GM21447 (cell line): ENCODE results near the gene HECW1.
"Not testable (repeated sequence)": the region's sequence is repeated elsewhere in the genome, so short reads cannot be mapped to it uniquely, and the experiment has no call there.

ENCODE experiments used
- ATAC-seq: cut with Tn5 transposase; IDR thresholded peaks from one replicate; pipeline ENCODE4 v1.9.1; 2021; ENCODE audit not compliant: unreplicated experiment

Gene HECW1

DNA sequence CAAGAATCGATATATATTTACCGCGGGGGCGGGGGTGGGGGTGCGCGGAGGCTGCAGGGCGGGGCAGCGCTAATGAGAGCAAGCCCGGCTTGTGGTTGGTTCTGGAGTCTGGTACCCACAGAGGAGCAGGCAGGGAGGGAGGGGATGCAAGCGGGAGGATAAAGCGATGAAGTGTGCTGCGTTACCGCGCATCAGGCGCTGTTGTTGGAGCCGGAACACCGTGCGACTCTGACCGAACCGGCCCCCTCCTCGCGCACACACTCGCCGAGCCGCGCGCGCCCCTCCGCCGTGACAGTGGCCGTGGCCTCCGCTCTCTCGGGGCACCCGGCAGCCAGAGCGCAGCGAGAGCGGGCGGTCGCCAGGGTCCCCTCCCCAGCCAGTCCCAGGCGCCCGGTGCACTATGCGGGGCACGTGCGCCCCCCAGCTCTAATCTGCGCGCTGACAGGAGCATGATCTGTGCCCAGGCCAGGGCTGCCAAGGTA, at the start of gene HECW1:
TSS of gene HECW1 (plus strand) at position 189 of the 482 bp plus-strand sequence. CDS start 131,259 bp downstream, outside the sequence.
- no peak for ATAC-seq

DNA sequence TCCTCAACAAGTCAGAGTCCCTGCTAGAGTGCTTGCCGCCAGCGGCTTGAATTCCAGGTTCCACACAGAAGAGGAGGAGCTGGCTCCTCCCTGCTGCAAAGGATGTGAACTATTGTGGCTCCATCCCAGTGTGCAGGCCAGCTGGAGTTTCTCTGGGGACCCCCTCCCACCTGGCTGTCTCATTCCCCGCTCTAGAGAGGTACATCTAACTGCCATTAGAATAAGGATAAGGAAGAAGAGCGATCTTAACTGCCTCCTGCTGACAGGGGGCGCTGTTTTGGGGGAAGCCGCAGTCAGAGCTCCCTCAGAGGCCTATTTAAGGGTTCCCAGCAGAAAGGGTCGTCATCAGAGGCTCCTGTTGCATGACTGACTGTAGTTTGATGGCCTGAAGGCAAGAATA, 40.8 kb upstream of the HECW1 start:
- ATAC-seq = no peak

DNA sequence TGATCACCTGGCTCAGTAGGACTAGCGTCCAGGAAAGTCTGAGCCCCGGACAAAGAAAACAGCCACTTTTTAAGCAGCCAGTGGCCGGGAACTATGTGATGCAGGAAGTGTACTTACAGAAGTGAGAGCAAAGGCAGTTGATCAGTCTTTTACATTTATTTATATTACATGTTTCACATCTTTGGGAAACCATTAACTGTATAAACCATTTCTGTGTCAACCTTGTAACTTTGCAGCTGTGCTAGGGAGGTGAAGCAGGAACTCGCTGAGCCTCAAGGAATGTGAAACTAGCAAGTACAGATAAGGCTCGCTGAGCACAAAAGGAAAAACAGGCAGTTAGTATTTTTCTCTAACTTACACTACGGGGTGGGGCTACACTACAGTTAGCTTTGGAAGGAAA, 39.9 kb upstream of the HECW1 start:
- ATAC-seq = no peak

DNA sequence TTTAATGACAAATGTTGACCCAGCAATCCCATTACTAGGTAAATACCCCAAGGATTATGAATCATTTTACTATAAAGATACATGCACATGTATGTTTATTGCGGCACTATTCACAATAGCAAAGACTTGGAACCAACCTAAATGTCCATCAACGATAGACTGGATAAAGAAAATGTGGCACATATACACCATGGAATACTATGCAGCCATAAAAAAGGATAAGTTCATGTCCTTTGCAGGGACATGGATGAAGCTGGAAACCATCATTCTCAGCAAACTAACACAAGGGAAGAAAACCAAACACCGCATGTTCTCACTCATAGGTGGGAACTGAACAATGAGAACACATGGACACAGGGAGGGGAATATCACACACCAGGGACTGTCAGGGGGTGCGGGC, 38.6 kb upstream of the HECW1 start:
- ATAC-seq = not testable (repeated sequence)

DNA sequence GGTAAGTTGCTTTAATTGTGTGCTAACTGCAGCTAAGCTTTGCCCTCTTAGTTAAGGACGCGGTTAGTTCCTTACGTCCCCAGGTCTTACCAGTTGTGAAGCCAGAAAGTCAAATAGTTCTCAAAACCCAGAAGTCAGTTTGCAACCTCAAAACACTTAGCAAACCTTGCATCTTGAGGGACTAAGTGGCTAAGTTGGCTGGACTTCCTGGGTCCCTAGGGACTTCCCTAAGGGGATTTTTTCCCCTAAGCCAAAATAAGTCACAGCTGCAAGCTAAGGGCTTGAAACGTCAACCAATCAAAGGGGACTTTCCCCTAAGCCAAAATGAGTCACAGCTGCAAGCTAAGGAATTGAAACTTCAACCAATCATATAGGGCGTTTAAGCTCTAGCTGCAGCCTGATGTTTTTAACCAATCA, 36.2 kb upstream of the HECW1 start:
- no peak for ATAC-seq

DNA sequence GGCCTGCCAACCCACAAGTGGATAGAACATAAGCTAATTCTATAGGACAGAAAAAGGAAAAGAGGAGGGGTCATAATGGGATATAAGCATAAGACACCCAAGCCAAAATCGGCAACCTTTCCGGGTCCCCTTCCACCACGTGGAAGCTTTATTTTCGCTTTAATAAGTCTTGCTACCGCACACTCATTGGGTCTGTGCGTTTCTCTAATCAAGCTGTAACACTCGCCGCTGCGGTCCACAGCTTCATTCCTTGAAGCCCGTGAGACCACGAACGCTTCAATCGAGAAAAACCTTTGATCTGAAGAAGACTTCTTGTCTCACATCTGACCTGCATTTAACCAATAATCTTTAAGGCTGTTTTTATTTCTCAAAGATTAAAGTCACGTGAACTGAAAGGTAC, 35.8 kb upstream of the HECW1 start:
- no peak for ATAC-seq

DNA sequence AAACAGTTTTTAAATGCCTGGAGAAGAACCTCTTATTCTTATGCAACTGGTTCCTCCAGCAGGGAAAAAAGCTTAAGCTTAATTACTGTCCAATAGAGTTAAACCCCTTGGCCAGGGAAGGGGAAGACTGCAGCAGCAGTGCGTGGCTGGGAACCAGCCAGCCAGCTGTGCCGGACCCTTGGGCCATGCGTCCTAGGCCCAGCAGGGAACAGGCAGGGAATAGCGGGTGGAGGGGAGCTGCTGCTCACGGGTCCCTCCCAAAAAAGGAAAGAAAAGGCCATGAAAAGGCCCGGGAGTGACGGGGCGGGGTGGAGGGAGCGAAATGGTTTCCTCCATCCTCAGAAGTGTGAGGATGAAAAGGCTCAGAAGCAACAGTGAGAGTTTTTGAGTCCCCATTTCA, 35.2 kb upstream of the HECW1 start:
- ATAC-seq = no peak

DNA sequence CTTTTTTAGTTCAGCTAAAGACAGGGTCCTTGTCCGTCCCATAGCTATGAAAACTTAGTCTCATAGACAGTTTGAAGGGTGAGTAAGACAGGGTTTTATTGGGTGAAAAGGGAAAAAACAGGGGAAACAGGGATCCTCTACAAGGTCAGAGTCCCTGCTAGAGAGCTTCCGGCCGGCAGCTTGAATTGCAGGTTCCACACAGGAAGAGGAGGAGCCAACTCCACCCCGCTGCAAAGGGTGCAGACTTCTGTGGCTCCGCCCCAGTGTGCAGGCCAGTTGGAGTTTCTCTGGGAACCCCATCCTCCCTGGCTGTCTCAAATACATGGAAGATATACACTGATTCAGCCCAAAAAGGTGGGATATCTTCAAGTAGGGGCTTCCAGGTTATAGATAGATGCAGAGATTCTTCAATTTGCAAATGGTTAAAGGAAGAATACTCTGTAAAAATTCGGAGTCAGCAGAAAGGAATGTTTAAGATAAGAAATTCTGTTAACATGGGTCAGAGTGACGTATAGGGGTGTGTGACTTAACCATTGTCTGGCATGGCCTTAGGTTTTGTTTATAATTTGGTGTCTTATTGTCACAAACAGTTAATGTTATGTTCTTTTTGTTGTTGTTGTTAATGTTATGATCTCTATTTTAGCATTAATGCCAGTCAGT, 34.6 kb upstream of the HECW1 start:
- no peak for ATAC-seq

DNA sequence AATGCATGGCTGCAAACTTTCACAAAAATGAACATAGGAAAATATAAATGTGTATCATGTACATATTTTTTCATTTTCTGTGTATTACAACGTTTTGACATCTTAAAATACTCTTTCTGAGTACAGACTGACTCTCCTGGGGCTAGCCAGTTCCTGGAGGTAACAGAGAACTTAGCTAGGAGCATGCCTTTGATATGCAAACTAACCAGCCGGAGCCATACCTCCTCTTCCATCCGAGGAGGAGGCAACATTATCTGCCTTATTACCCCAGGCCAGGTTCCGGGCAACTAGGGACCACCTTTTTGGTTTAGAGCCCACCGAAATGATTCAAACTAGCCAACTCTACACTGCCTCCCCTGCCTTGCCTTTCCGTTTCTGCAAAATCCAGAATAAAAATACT, 33.7 kb upstream of the HECW1 start:
- no peak for ATAC-seq

DNA sequence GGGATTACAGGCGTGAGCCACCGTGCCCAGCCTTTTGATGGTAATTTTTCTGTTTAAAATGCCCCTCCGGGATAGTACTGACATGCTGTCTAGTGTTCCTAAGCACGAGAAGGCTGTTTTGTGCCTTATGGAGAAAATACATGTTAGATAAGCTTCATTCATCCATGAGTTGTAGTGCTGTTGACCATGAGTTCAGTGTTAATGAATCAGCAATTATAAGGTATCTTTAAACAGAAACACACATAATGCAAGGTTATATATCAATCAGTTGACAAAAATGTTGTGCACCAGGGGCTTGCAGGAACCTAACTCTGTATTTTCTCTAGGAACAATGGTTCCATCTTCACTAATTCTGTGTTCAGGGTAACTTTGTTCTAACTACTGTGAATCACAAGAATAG, 30.8 kb upstream of the HECW1 start:
- ATAC-seq = no peak

DNA sequence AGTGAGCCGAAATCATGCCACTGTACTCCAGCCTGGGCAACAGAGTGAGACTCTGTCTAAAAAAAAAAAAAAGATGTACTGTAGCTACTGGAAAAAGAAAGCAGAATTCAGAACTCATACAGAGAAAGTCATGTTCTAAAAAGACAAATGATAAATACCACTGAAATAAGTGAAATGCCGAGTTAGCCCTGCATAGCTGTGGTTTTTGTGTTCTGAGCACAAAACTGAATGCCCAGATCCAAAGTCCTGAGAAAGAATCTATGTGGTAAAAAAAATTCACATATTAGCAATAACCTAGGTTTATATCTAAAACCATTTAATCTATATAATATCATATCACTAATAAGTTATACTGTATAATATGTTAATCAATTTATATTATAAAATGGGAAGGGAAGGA, 29.3 kb upstream of the HECW1 start:
- no peak for ATAC-seq

DNA sequence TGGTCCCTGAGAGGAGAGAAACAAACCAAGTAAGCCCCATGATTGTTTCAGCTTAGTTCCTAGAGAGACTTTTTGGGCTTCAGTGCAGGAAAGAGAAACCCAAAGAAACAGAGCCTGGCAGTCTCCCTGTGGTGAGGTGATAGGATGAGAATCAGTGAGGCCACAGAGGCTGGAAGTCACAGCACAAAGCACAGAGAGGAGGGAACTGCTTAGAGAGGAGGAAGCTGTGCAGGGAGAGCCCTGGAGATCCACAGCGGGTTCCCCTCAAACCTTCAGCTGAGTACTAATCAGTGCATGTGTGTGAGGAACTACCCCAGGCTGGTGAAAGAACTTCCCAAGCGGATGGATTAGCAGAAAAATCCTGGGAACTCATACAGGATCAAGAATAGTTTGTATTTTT, 27.4 kb upstream of the HECW1 start:
- ATAC-seq = no peak

DNA sequence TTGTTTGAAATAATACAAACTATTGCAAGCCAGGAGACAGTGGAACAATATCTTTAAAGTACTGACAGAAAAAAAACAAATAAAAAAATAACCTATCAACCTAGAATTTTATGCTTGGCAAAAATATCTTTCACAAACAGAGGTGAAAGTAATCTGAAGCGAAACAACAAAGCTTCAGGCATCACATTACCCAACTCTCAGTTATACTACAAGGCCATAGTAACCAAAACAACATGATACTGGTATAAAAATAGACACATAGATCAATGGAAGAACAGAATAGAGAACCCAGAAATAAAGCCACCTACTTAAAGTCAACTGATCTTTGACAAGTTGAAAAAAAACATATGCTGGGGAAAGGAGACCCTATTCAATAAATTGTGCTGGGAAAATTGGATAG, 26.5 kb upstream of the HECW1 start:
- no peak for ATAC-seq

DNA sequence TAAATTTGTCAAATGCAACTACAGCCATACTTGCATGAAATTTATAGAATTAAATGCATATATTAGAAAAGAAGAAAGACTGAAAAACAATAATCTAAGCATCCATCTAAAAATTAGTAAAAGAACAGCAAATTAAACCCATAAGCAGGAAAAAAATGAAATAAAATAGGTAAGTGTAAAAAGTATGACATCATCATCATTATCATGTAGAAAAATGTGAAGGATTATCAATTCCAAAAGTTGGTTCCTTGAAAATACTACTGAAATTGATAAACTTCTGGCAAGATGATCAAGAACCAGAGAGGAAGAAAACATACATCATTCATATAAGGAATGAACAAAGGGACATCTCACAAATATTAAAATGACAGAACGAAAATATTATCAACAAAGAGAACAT, 19.6 kb upstream of the HECW1 start:
- ATAC-seq = no peak

DNA sequence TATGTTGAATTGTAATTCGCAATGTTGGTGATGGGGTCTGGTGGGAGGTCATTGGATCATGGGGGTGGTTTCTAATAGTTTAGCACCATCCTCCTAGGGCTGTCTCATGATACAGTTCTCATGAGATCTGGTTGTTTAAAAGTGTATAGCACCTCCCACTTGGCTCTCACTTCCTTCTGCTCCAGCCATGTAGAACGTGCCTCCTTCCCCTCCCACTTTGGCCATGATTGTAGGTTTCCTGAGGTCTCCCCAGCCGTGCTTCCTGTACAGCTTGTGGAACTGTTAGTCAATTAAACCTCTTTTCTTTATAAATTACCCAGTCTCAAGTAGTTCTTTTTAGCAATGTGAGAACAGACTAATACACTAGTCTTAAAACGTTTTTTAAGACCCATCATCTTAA, 15.6 kb upstream of the HECW1 start:
- no peak for ATAC-seq

DNA sequence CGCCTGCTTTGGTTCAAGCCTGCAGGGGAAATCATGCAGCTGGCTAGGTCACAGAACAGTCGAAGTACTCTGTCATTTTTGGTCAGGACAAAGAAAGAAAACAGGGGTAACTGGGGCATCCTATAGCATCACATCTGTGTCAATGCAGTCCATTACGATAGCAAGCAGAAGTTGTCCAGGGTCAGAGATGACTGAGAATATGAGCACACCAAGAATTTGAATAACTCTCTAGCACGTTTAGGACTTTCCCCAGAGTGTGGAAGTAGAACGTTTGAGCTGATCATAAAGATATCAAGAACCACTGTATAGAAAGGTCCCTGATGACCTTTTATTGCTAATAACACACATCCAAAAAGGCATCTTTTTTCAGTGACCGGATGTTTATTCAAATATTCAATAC, 12.7 kb upstream of the HECW1 start:
- ATAC-seq = no peak

DNA sequence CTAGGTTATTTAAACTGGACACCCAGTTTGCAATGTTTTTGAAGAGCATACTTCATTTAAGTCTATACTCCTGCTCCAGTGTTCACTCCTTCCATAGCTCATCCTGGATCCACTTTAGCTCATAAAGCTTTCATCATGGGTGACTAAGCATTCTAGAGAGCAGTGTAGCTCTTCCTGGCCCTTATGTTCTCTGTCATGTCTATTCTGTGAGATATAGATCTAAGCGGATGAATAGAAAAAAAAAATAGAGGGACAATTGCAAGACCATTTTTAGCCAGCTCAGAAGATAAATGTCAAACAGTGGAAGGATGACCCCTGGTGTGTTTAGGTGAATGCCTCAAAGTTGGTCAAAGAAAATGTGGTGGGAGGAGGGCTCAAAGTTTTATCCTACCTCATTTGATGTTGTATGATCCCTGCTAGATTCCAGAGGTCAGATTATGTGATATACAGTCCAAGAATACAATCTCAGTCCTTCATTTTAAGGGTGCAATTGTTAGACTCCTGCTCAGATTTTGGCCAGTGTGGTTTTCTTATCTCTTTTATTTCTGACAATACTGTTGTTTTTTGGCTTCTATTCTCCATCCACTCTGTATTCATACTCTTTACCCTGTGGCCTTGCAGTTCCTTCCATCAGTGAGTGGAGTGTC, 7.5 kb upstream of the HECW1 start:
- no peak for ATAC-seq

DNA sequence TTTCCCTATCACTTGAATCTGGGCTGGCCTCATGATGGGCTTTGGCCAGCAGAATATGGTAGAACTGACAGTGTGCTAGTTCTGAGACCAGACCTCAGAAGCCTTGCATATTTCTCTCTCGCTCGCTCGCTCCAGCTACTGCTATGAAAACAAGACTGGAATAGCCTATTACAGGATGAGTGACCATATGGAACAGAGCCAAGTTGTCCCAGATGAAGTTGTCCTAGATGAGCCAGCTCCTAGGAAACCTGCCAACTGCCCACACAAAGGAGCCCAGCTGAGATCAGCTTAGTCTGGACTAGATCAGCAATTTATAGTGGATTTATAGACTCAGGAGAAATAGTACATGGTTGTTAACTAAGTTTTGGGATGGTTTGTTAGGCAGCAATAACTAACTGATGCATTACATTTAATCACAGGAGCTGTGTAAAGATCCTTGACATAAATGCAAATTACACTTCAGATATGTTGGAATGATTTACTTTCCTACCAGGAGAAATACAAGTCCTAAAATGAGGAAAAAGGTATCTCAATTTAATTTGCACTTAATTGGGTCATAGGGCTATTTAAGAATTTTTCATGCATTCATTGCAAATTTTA, 6.8 kb upstream of the HECW1 start:
- no peak for ATAC-seq

DNA sequence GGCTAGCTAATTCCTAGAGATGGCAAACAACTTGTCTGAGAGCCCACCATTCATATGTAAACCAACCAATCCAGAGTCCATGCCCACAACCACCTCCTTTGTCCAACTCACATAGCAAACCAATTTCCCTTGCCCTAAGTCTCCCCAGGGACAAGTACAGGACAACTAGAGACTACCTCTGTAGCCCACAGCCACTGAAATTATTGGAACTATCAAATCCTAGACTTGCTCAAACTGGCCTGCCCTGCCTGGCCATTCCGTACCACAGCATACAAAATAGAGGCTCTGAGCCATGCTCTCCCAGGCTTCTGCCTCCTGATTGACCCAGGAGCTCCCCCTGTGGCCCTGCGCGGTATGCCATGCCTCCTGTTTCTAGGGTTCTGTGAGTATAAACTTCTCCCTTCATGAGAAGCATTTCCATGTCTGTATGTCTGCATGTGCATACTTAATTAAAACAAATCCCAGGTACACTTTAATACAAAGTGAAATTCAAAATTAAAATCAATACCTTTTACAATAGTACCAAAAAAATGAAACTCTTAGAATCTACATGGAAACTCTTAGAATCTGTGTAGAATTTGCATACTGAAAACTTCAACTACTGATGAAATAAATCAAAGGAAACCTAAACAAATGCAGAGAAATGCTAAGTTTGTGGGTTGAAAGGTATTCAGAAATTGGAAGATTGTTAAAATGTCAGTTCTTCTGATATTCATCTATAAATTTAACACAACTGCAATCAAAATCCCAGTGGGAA, 4.0 kb upstream of the HECW1 start:
- no peak for ATAC-seq

DNA sequence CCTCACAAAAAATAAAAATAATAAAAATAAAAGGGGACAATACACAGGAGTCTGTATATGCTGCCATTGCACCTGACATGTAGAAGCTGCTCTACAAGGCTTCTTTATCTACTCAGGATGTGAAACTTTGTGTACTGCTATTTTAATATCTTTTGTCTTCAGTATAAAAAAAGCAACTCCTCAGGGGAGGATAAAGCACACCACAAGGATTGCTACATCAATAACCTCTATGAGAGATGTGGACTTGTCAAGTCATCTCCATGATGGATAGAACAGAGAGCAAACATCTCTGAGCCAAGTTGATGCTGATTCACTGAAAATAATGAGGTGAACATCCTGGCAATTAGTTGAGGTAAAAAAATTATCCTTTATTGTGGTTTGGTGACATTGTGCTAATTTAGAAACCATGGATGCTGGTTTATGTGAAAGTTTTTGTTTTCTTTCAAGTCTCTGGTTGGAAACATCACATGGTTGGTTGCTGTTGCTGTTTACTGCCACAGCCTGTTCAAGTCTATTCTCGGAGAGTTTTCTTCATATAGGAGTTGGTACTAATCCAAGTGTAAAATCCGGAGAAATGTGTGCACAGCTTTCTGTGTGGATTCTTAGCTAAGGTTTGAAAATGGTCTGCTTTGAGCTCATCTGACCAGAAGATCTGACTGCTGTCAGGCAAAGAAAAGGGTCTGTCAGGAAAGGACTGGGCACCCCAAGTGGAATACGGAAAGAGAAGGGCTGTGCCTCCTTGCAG, 1.5 kb upstream of the HECW1 start:
- no peak for ATAC-seq
